Activated CD8-positive, alpha-beta T cell treated with anti-CD3 and anti-CD28 coated beads, Interleukin-2, amount 10 ng/mL, durations not matched to agents 7 days and 5 days (primary cell): ENCODE results near the gene FKBP6. TPM values are rescaled to one million over a fixed set of nuclear protein-coding genes. Genes with fewer than 3 reads are reported as not detected.
A peak's percentile ranks its signal among the peaks of the same experiment; 100 is the strongest.
"Not testable (repeated sequence)": the region's sequence is repeated elsewhere in the genome, so short reads cannot be mapped to it uniquely, and the experiment has no call there.

Experiments
- ATAC-seq: fragments of 150-1000 bp; cut with Tn5 transposase; one replicate; pipeline ENCODE4 v1.10.0; 2021; ENCODE audit warnings: moderate library complexity
- CTCF ChIA-PET: fragments of 350-600 bp; sonication (Branson Sonifier 250); formaldehyde crosslinking; loops from one replicate; lab custom pipeline; 2021; ENCODE audit warnings: antibody characterized with exemption; lab: Charles Lee
- POLR2A ChIA-PET: fragments of 350-600 bp; sonication (Branson Sonifier 250); formaldehyde crosslinking; loops from one replicate; lab custom pipeline; 2021; ENCODE audit warnings: antibody characterized with exemption; lab: Charles Lee
- DNase-seq: peaks from one replicate; pipeline ENCODE4 v3.0.0-alpha.2; 2020
- H3K27ac Mint-ChIP-seq: one replicate; pipeline ENCODE4 v1.8.0; 2021; ENCODE audit warnings: mild to moderate bottlenecking, mixed read lengths
- H3K27me3 Mint-ChIP-seq: one replicate; pipeline ENCODE4 v1.8.0; 2021; ENCODE audit warnings: low read depth, mixed read lengths
- H3K36me3 Mint-ChIP-seq: one replicate; pipeline ENCODE4 v1.8.0; 2021; ENCODE audit warnings: low read depth, mixed read lengths
- H3K4me1 Mint-ChIP-seq: one replicate; pipeline ENCODE4 v1.8.0; 2021; ENCODE audit warnings: low read depth, mixed read lengths
- H3K4me3 Mint-ChIP-seq: one replicate; pipeline ENCODE4 v1.8.0; 2021; ENCODE audit warnings: mild to moderate bottlenecking, mixed read lengths
- H3K9me3 Mint-ChIP-seq: one replicate; pipeline ENCODE4 v1.8.0; 2022; ENCODE audit warnings: mixed read lengths; ENCODE audit not compliant: insufficient read depth
- total RNA-seq, 2 experiments: library from RNA; stranded (reverse); gene quantifications; one replicate each; pipeline ENCODE4 v1.2.3, GENCODE V29; 2021

The FKBP6 gene
- total RNA-seq, 2 experiments from 2014 or later, result not detected

DNA sequence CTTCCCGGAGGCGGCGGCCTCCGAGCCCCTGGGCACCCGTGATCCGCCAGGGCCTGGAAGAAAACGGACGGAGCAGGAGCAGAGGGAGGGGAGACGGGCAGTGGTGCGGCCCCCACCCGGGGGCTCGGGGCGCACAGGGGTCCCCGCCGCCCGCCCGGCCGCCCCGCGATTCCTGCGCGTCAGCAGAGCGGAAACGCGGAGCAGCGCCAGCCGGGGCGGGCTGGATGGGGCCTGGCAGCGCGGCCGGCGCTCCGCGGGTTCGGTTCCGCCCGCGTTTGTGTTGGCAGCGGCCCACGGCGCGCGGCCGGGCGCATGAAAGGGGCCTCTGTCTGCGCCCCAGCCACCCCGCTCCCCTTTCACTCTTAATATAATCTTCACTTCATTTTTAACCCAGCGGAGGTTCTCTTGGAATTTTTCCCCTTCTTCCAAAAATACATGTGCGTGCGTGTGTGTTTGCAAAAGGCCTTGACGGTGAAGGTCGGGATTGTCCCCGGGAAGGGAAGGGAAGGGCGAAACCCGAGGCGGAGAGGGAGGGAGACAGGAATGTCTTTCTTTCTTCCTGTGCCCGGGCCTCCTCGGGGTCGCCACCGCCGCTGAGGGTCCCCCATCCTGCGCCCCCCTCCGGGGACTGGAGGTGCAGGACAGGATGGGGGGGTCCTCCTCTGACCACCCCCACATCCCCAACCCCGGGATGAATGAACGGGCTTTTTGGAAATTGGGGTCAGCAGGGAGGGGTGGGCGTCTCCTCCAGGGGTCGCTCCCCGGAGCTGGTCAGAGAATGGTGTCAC lies 49.6 kb downstream of the FKBP6 start:
- H3K9me3 Mint-ChIP-seq, H3K36me3 Mint-ChIP-seq, POLR2A ChIA-PET, DNase-seq, CTCF ChIA-PET, ATAC-seq, H3K4me1 Mint-ChIP-seq, H3K27ac Mint-ChIP-seq, H3K4me3 Mint-ChIP-seq: not testable (repeated sequence)
- peaks cover 21% of the 10 kb centered on the region for H3K27me3 Mint-ChIP-seq

DNA sequence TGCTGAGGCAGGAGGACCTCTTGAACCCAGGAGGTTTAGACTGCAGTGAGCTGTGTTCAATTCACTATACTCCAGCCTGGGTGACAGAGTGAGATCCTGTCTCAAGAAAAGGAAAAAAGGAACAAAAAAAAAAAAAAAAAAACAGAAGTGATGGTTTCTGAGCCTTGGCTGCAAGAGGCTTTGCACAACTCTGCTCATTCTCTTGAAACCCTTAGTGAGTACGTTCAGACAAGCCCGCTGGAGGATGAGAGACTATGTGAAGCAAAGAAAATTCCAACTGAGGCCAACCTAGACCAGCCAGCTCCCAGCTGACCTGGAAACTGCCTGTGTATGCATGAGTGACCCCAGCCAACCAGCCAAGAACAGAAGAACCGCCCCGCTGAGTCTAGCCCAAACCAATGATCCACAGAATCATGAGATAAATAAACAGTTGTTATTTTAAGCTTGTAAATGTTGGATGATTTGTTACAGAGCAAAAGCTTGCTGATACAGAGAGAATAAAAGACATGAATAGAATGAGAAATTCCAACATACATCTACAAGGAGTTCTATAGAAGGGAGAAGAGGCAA lies 55.1 kb downstream of the FKBP6 start:
- POLR2A ChIA-PET, result no interaction called here
- CTCF ChIA-PET, result no interaction called here
- Mint-ChIP-seq H3K4me3 (no peak overlapping the region), H3K27ac (no peak overlapping the region), H3K27me3 (peaks cover 7% of the 10 kb centered on the region), H3K4me1 (no peaks in the 10 kb centered on the region), H3K9me3 (peaks cover 16% of the 10 kb centered on the region), H3K36me3 (no peaks in the 10 kb centered on the region)
- no peak for ATAC-seq
- no peak for DNase-seq

DNA sequence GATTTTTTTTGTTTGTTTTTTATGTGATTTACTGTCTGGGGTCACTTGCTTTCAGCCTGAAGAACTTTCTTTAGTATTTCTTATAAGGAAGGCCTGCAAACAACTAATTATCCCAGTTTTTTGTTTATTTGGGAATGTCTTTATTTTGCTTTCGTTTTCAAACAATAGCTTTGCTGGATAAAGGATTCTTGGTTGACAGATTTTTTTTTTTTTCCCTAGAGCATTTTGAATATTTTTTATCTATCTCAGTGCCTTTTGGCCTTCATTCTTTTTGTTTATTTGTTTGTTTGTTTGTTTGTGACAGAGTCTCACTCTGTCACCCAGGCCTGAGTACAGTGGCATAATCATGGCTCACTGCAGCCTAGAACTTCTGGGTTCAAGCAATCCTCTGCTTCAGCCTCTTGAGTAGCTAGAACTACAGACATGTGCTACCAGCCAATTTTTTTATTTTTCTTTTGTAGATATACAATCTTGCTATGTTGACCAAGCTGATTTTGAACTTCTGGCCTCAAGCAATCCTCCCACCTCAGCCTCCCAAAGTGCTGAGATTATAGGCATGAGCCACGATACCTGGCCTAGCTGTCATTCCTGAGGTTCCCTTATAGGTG lies 59.4 kb downstream of the FKBP6 start:
- DNase-seq (no peak), ATAC-seq (no peak)
- H3K4me3 Mint-ChIP-seq, result no peak overlapping the region
- no peaks in the 10 kb centered on the region for H3K27me3 Mint-ChIP-seq
- CTCF ChIA-PET, result no interaction called here
- no peaks in the 10 kb centered on the region for H3K4me1 Mint-ChIP-seq
- POLR2A ChIA-PET, result no interaction called here
- peaks cover 26% of the 10 kb centered on the region for H3K9me3 Mint-ChIP-seq
- H3K27ac Mint-ChIP-seq, result no peak overlapping the region
- no peaks in the 10 kb centered on the region for H3K36me3 Mint-ChIP-seq

DNA sequence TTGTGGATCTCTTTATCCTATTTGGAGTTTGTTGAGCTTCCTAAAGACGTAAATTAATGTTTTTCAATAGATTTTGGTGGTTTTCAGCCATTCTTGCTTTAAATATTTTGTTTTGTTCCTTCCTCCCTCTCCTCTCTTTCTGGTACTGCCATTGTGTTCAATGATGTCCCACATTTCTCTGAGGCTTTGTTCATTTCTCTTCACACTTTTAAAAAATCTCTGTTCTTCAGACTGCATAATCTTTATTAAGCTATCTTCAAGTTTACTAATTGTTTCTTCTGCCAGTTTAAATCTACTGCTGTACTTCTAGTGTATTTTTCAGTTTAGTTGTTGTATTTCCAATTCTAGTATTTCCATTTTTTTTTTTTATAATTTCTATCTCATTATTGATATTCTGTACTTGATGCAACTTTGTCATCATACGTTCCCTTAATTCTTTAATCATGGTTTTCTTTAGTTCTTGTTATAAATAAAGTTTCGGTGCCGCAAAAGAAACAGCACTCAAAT lies 60.0 kb downstream of the FKBP6 start:
- H3K27me3 Mint-ChIP-seq, result no peaks in the 10 kb centered on the region
- peaks cover 26% of the 10 kb centered on the region for H3K9me3 Mint-ChIP-seq
- no peak overlapping the region for H3K4me3 Mint-ChIP-seq

DNA sequence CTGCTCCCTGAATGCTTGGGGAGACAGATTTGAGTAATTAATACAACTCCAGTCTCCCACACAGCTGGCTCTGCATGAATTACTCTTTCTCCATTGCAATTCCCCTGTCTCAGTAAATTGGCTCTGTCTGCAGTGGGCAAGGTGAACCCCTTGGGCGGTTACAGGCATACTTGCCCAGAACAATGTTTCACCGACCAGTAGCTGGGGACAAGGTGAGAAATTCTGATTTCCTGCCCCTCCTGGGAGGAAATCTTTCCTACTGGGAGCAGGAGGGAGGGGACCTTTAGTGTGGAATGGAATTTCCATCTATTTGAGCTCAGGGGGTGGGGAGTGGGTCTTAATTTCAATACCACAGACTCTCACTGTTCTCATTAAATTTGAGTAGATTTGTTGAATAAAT lies 63.4 kb downstream of the FKBP6 start:
- CTCF ChIA-PET, result no interaction called here
- DNase-seq (no peak), ATAC-seq (no peak)
- Mint-ChIP-seq H3K36me3 (no peaks in the 10 kb centered on the region), H3K4me1 (no peaks in the 10 kb centered on the region), H3K27ac (no peak overlapping the region), H3K27me3 (no peaks in the 10 kb centered on the region), H3K9me3 (peaks cover 17% of the 10 kb centered on the region), H3K4me3 (no peak overlapping the region)
- POLR2A ChIA-PET, result no interaction called here

More for the DNA sequence above, 60.0 kb downstream of the FKBP6 start:
- H3K4me1 Mint-ChIP-seq, result no peaks in the 10 kb centered on the region
- CTCF ChIA-PET, result no interaction called here
- ATAC-seq (no peak), DNase-seq (no peak)
- no peak overlapping the region for H3K27ac Mint-ChIP-seq
- no peaks in the 10 kb centered on the region for H3K36me3 Mint-ChIP-seq
- POLR2A ChIA-PET, result no interaction called here

DNA sequence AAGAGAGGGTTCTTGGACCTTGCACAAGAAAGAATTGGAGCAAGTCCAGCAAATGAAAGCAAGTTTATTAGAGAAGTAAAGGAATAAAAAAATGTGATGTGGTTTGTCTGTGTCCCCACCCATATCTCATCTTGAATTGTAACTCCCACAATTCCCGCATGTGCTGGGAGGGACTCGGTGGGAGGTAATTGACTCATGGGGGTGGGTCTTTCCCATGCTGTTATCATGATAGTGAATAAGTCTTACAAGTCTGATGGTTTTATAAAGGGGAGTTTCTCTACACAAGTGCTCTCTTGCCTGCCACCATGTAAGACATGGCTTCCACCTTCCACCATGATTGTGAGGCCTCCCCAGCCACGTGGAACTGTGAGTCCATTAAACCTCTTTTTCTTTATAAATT lies 66.5 kb downstream of the FKBP6 start:
- Mint-ChIP-seq H3K4me1 (peaks cover 1% of the 10 kb centered on the region), H3K9me3 (no peaks in the 10 kb centered on the region), H3K27ac (no peak overlapping the region), H3K36me3 (no peaks in the 10 kb centered on the region), H3K27me3 (no peaks in the 10 kb centered on the region), H3K4me3 (no peak overlapping the region)
- DNase-seq (no peak), ATAC-seq (no peak)
- POLR2A ChIA-PET, result no interaction called here
- CTCF ChIA-PET, result no interaction called here

DNA sequence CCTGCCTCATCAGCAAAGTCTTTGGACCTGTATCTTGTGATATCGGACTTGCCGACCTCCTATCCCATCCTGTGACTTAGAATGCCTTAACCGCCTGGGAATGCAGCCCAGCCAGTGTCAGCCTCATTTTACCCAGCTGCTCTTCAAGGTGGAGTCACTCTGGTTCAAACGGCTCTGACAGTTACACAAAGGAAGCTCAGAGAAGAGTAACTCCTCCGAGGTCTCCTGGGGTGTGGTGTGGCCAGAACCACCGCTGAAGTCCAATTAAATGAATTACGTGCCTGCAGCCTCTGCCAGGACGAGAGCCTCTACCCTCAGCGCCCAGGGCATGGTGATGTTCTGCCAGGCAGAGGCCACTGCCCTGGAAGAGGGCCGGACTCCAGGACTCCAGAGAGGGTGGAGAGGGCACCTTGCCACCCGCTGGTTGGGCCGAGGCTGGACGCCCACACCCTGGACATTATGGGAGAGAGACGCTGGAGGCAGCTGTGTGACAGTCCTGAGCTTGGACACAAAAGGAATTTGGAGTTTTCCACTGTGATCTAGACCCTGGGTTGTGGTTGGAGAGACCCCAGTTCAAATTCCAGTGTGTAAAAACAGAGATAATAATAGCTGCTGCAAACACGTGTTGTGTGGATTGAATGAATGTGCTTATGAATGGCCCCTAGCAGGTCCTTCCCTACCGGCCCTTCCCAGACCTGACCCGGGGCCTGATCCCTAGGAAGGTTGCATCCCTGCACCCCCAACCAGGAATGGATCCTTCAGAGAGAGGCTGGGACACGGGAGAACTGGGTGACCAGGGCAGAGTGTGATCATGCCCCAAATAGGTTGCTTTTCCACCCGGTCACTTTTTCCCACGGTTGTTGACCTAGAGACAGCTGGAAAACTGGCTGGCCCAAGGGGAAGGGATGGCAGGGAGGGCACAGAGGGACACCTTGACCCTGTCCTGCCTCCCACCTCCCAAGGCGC lies 67.9 kb downstream of the FKBP6 start:
- POLR2A ChIA-PET, result no interaction called here
- H3K27me3 Mint-ChIP-seq, result no peaks in the 10 kb centered on the region
- H3K9me3 Mint-ChIP-seq, result no peaks in the 10 kb centered on the region
- no peak overlapping the region for H3K27ac Mint-ChIP-seq
- DNase-seq (no peak), ATAC-seq (no peak)
- CTCF ChIA-PET, result no interaction called here
- H3K4me3 Mint-ChIP-seq, result no peak overlapping the region
- no peaks in the 10 kb centered on the region for H3K36me3 Mint-ChIP-seq
- H3K4me1 Mint-ChIP-seq, result peaks cover 5% of the 10 kb centered on the region

DNA sequence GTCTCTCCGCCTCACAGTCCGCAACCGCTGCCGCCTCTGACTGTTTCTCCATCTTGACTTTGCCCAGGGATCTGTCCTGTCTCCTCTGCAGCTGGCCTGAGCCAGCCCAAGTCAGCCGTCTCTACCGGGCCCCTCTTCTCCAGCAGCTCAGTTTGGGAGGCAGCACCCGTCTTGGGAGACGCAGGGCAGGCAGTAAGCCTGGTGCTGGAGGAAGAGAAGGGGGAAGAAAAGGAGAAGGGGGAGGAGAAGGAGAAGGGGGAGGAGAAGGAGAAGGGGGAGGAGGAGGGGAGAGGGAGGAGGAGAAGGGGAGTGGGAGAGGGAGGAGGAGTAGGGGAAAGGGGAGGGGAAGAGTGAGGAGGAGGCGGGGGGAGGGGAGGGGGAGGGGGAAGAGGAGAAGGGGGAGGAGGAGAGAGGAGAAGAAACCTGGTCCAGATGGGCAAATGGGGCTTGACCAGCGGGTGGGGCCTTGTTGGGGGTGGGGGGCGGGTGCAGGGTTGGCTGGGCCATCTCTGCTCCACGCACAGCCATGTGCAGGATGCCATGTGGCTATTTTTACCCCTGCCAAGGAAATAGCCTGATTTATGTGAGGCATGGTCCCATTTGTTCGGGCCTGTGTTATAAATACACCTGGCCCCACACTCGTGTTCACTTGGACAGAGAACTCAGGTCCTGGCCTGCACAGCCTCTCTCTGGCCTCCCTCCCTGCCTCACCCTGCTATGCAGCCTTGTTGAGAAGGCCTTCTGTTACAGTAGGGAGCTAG lies 69.7 kb downstream of the FKBP6 start:
- Mint-ChIP-seq H3K4me3 (no peak overlapping the region), H3K4me1 (peaks cover 5% of the 10 kb centered on the region), H3K36me3 (no peaks in the 10 kb centered on the region), H3K9me3 (no peaks in the 10 kb centered on the region), H3K27ac (no peak overlapping the region), H3K27me3 (no peaks in the 10 kb centered on the region)
- ChIA-PET CTCF (no interaction called here), POLR2A (no interaction called here)
- ATAC-seq, result no peak
- DNase-seq, result no peak

DNA sequence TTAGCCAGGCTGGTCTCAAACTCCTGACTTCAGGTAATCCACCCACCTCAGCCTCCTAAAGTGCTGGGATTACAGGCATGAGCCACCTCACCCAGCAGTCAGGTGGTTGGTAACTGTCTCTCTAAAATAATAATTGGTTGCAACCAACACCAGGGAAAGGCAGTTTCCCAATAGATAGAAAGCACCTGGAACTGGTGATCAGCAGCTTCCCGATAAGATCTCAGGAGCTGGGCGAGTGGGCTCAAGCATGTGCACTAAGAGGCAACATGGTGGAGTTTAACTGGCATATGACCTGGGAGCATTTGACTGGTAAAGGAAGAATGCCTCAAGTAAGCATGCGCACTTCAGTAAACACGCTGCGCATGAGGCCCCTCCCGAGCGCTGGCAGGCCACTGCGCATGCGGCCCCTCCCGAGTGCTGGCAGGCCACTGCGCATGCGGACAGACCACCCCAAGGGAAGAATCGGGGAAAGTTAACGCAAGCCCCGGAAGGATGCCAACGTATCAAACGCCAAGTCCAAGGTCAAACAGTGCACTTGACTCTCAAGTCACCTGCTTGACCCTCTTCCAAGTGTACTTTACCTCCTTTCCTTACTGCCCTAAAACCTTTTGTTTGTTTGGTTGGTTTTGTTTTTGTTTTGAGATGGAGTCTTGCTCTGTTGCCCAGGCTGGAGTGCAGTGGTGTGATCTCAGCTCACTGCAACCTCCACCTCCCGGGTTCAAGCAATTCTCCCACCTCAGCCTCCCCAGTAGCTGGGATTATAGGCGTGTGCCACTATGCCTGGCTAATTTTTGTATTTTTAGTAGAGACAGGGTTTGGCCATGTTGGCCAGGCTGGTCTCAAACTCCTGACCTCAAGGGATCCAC lies 71.5 kb downstream of the FKBP6 start:
- CTCF ChIA-PET, H3K9me3 Mint-ChIP-seq, H3K27me3 Mint-ChIP-seq, H3K4me1 Mint-ChIP-seq, H3K36me3 Mint-ChIP-seq, POLR2A ChIA-PET: not testable (repeated sequence)
- H3K4me3 Mint-ChIP-seq, result peak overlapping the region; percentile 14
- peak; percentile 78 for DNase-seq
- H3K27ac Mint-ChIP-seq, result peak overlapping the region; percentile 26
- peak; percentile 72 for ATAC-seq

DNA sequence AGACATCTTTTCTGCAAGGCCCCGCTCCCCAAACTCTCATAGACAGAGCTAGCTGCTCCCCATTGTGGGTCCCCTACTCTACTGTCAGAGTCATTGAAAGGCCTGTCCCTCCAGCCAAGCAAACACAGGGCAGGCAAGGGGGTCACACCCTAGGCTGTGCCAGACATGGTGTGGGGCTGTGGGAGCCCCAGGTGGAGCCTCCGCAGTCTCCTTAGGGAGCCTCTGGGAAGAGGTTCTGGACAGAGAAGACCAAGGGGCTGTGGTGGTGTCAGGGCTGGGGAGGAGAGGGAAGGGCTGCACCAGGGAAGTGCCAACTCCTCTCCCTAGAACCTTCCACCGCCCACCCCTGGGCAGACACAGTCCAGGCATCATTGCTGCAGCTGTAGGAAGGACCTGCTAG lies 76.9 kb downstream of the FKBP6 start:
- ATAC-seq, H3K4me1 Mint-ChIP-seq, POLR2A ChIA-PET, DNase-seq, H3K36me3 Mint-ChIP-seq, H3K9me3 Mint-ChIP-seq, H3K27me3 Mint-ChIP-seq, H3K4me3 Mint-ChIP-seq, H3K27ac Mint-ChIP-seq, CTCF ChIA-PET: not testable (repeated sequence)
